Activated CD4-positive, alpha-beta T cell treated with anti-CD3 and anti-CD28 coated beads, Interleukin-2, Interleukin-4, amounts not matched to agents 100 ng/mL and 50 ng/mL, durations not matched to agents 16 hours and 8 hours (primary cell): ENCODE data around the gene IP6K3.

Source experiments
- DNase-seq: peaks from one replicate; pipeline ENCODE4 v3.0.0-alpha.2; 2020; ENCODE audit warnings: low spot score

Gene IP6K3

GRCh38 chr6:33704215-33705066, 42.3 kb downstream of the IP6K3 start:
- DNase-seq, result no peak

DNA sequence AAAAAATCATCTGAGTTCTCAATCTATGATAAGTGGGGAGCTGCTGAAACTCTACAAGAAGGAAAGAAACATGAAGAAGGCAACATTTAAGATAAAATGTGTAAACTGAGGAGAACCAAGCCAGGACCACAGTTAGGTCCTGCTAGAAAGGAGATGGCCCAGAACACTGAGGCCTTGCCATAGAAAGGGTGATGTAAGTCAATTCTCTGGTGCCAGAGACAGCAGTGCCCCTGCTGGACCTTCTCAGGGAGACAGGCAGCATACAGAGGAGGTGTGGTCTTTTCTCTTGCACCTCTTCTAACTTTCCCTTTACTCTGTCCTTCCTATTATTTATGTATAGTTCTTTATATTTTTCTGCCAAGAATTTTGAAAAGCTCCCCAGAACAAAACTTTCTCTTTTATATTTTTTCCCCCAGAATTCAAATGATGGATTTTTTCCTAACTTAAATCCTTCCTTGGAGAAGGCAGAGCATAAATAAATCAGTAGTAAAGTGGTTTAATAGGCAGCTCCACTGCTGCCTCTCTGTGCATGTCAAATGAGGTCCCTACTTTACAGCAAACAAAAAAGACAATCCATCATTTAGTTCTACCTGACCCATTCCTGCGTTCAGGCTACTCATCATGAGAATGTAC, 44.2 kb downstream of the IP6K3 start:
- peak; percentile 35 for DNase-seq

DNA sequence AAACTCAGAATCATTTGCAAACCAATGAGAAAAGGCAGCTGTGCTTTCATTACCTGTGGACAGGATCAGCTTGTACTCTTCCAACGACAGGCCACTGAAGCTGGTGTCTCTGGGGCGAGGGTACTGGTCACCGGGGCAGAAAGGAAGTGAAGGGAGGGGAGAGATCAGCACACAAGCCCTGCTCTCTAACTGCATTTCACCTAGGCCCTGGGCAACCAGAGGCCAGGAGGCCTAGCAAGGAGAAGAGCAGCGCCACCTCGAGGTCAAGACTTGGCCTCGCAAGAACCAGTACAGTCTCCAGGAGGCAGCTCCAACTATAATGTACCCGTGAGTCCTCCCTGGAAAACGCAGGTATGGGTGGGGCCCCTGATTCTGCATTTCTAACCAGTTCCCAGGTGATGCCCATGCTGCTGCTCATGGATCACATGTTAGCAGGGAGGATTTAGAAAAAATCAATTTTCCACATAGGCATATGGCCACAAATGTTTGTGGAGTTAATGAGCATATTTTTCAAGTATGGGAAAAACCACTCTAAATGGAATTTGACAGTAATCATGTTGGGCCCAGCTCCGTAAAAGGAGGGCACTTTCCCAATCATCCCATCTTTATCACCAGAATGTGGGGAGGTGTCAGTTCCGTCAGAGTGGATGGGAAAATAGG, 46.2 kb downstream of the IP6K3 start:
- DNase-seq, result peak; percentile 69

GRCh38 chr6:33699739-33700138, 47.0 kb downstream of the IP6K3 start:
- no peak for DNase-seq

DNA sequence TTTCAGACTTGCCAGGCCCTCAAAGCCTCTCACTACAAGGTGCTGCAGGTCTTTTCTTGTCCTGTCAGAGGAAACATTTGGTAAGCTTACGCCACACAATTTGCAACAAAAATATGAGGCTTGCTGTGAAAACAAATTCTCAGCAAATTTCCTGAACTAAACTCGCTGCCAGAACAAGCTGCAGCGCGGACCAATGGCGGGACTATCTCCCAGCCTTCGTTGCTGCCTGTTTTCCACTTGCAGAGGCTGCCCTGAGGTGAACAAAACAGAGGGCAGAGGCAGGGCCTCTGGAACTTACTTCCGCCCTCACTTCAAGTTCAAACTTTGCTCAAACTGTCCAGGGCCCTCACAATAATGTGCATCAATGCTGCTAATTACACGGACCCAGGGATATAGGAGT, 47.6 kb downstream of the IP6K3 start:
- DNase-seq, result no peak

GRCh38 chr6:33698494-33698893, 48.2 kb downstream of the IP6K3 start:
- DNase-seq, result no peak

DNA sequence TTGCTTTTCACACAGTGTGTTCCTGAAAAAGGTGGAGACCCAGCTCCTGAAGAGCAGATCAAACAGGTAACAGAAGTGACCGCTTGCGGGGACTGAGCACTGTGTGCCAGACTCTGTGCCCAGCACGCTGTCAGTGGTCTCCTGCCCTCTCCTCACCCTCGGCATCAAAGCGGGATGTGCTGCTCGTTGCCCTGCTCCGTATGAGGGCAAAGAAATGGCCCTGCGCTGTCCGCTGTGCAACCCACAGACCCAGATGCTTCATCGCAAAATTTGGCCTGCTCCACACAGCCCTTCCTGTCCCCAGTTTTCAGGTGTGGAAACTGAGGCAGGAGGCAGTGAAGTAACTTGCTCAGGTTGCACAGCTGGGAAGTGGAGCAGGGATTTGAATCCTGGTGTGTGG, 48.9 kb downstream of the IP6K3 start:
- DNase-seq, result no peak

GRCh38 chr6:33696548-33697518, 49.9 kb downstream of the IP6K3 start:
- peak; percentile 14 for DNase-seq

GRCh38 chr6:33696076-33696475, 50.6 kb downstream of the IP6K3 start:
- DNase-seq, result no peak

GRCh38 chr6:33695451-33695887, 51.2 kb downstream of the IP6K3 start:
- no peak for DNase-seq

DNA sequence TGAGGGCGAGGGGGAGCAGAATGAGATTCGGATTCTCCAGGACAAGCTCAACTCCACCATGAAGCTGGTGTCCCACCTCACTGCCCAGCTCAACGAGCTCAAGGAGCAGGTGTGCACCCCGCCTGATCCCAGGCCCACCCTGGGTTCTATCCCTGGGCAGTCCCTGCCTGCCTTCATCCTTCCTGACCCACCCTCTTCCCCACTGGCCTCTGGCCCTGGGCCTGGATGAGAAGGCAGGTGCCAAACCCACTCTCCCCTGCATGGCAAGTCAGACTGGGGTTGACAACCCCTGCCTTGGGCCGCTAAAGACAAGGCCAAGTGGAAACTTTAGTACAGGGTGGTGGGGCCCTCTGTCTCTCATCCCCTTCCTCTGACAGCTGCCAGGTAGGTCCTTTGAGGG, 51.7 kb downstream of the IP6K3 start:
- no peak for DNase-seq

DNA sequence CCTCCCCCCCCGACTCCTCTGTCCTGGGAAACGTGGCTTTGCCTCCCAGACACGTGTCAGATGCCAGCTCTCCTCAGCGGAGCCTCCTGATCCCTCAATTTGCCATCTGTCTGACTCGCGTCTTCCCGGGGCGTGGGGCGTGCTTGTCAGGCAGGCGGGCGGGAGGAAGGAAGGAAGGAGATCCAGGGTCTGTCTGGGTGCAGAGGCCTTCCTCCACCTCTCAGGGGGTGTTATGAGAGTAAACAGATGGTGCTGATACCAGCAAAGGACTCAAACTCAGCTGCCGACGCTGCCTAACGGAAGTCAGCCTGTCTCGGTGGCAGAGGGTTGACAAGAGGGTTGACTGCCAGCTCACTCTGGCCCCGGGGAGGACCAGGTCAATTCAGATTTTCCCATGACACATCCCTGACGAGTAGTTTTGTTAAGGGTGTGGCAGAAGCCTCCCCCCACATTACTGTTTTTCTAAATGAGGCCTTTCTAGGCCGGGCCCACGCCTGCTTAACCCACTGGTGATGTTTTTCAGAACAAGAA, 52.2 kb downstream of the IP6K3 start:
- peak; percentile 78 for DNase-seq

- DNase-seq, result no peak
Observed at GRCh38 chr6:33693186-33694105, 53.3 kb downstream of the IP6K3 start.

- peak; percentile 76 for DNase-seq
Observed at GRCh38 chr6:33692760-33693158, 53.9 kb downstream of the IP6K3 start.

DNA sequence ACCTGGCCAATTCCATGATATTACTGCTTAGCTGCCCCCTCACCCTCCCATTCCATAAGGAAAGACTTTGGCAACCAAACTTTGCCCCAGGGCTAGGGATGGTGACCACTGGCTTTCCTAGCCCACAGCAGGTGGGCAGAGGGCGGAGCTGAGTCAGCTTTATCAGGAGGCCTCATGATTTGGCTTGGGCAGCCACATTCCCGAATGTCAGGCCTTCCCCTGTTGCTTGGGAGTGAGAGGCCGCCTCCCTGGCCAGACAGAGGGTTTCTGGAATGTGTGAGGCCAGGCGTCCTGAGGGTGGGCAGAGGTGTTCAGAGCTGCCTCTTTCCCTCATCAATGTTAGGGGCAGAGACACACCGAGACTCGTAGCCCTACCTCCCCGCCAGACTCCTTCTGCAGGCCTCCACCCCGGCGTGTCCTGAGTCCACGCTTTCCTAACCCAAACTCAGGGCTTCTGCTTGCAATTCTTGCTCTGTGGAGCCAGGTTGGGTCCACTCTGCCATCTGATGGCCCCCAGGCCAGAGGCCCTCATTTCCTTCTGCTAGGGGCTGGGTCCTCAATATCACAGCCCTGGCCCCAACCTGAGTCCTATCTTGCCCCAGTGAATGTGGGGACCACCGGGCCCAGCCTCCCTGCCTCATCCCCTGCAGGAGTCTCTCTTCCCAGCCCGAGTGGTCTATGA, 54.5 kb downstream of the IP6K3 start:
- no peak for DNase-seq

GRCh38 chr6:33691456-33692077, 55.1 kb downstream of the IP6K3 start:
- no peak for DNase-seq

DNA sequence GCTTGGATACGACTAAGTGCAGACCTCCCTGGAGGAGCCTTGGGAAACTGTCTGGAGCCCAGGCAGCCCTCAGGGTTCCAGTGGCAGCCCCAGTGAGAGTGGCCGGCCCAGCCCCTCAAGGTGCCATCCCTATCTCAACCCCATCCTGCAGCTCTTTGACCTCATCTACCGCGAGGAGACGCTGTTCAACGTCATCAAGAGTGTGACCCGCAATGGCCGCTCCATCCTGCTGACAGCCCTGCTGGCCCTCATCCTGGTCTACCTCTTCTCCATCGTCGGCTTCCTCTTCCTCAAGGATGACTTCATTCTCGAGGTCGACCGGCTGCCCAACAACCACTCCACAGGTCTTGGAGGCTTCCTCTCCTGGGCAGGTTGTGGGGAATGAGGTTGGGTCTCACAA, 55.9 kb downstream of the IP6K3 start:
- no peak for DNase-seq

DNA sequence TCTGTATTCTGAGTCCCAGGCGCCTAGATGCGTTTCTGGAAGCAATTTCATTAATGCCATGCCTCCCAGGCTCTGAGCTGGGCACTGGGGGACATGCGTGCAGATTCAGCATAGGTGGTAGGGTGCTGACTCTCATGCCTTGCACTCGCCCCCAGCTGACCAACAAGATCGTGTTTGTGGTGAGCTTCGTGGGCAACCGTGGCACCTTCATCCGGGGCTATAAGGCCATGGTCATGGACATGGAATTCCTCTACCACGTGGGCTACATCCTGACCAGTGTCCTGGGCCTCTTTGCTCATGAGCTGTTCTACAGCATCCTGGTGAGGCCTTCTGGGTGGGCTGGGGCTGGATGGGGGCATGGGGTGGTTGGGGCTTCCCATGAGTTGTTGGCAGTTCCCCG, 56.8 kb downstream of the IP6K3 start:
- DNase-seq, result no peak

DNA sequence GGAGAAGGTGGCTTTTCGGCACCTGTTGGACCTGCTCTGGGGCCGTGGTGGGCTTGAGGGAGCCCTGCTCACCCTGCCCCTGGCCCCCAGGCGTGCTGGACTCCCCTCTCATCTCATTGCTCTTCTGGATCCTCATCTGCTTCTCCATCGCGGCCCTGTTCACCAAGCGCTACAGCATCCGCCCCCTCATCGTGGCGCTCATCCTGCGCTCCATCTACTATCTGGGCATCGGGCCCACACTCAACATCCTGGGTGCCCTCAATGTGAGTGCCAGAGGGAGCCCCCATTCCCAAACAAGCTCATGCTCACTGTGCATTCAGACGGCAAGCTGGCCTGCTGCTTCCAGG, 57.6 kb downstream of the IP6K3 start:
- no peak for DNase-seq
